Adrenal gland (tissue), 12 donors: ENCODE measurements around the gene BEND7. TPM values are rescaled to one million over a fixed set of nuclear protein-coding genes. Genes with fewer than 3 reads are reported as not detected.
"Not testable (repeated sequence)": the region's sequence is repeated elsewhere in the genome, so short reads cannot be mapped to it uniquely, and the experiment has no call there.

Experiments
- DNase-seq, 7 donors: peaks; one replicate each; pipeline ENCODE4 v3.0.0-alpha.2; 2019 to 2020
- H3K27ac ChIP-seq, 5 donors: fragments of 200-600 bp; sonication (generic) in 4 of 5; 1 replicate in 3 of 5; 2 replicates in 2 of 5; pipeline versions ENCODE4 v1.5.1 to v1.8.0; 2016 to 2020; ENCODE audit warnings: mild to moderate bottlenecking in 1 of 5
- H3K27me3 ChIP-seq: fragments of 200-600 bp; 2 replicates; pipeline ENCODE4 v1.8.0; 2021
- H3K36me3 ChIP-seq, 2 donors: fragments of 200-600 bp; replicated peaks in 1 of 2; 1 replicate in 1 of 2; 2 replicates in 1 of 2; pipeline versions ENCODE4 v1.5.1 to v1.8.0; 2018 to 2022
- H3K4me1 ChIP-seq, 2 donors: fragments of 200-600 bp; replicated peaks in 1 of 2; 1 replicate in 1 of 2; 2 replicates in 1 of 2; pipeline versions ENCODE4 v1.5.1 to v1.8.0; 2018 to 2021
- H3K4me3 ChIP-seq, 4 donors: fragments of 200-600 bp; sonication (generic) in 3 of 4; one replicate each; pipeline ENCODE4 v1.5.1; 2016 to 2018
- H3K9me3 ChIP-seq, 3 donors: fragments of 200-600 bp; sonication (generic) in 1 of 3; replicated peaks in 1 of 3; 1 replicate in 2 of 3; 2 replicates in 1 of 3; pipeline versions ENCODE4 v1.5.1 to v1.8.0; 2016 to 2021
- CTCF ChIP-seq, 6 experiments: fragments of 450-650 bp in 4 of 6; fragments of 200-600 bp in 2 of 6; sonication (generic) in 1 of 6; IDR thresholded peaks; 1 replicate in 5 of 6; 2 replicates in 1 of 6; pipeline versions ENCODE4 v1.5.1 to v1.8.0; 2016 to 2021; ENCODE audit warnings: antibody characterized with exemption in 6 of 6, mild to moderate bottlenecking in 2 of 6, moderate library complexity in 1 of 6
- POLR2A ChIP-seq, 2 donors: fragments of 450-650 bp; IDR thresholded peaks; one replicate each; pipeline ENCODE4 v1.6.1; 2017; ENCODE audit warnings: antibody characterized with exemption in 2 of 2, mild to moderate bottlenecking in 2 of 2, moderate library complexity in 1 of 2
- WGBS, 4 donors: extraction: QIAGEN DNeasy Blood & Tissue Kit in 2 of 4; methylation state at CpG; one replicate each; pipeline versions ENCODE4 v1.1.5 to v1.1.7; 2013 to 2017; 5-methylcytosine and 5-hydroxymethylcytosine counted together
- intact Hi-C, 2 donors: fragments of 100-400 bp; cut with DNase I; formaldehyde crosslinking; loops; one replicate each; pipeline versions ENCODE4 v1.14.1 to v1.15.0; 2022 to 2023
- polyA plus RNA-seq, 3 donors: library from polyadenylated mRNA; stranded (reverse); fragments of 200-250 nt in 2 of 3; fragments of 350-450 nt in 1 of 3; fragmentation: Illumina TruSeq in 1 of 3; extraction: RNeasy Lipid Tissue Mini Kit (QIAGEN cat#74804) in 1 of 3; gene quantifications; one replicate each; pipeline ENCODE4 v1.2.3, GENCODE V29; 2013 to 2014
- total RNA-seq, 9 donors: library from RNA; depleted of rRNA in 4 of 9; stranded (reverse); fragments of >200 nt in 4 of 9; fragments of 120-200 nt in 1 of 9; fragmentation: NEBNext Ultra II Directional in 1 of 9; extraction: Animal tissue kit (Norgen Biotek cat#: 25700) in 1 of 9; gene quantifications; one replicate each; pipeline versions ENCODE4 v1.1.0 to v1.2.4, GENCODE V29; 2013 to 2023
- donor health status: healthy with polysubstance abuse.
- donor health status: Bipolar disorder and iron deficiency.
- donor health status: DM: yes; HTN: yes; CAD: no.
- donor health status: DM: no; HTN: no; CAD: no.
- donor health status: DM: no; HTN: no; CAD: no.
- donor health status: DM: yes; HTN: yes; CAD: no.

Gene BEND7
- total and polyA plus RNA-seq, 12 donors: 5.3 to 21.5 (median 13.7) TPM

GRCh38 chr10:13414137-13414536 lies 114.7 kb downstream of the BEND7 start:
- Histone ChIP-seq H3K4me3 (no peak overlapping the region), H3K36me3 (no peaks in the 10 kb centered on the region), H3K4me1 (no peaks in the 10 kb centered on the region), H3K27me3 (no peaks in the 10 kb centered on the region), H3K27ac (no peak overlapping the region), H3K9me3 (no peaks in the 10 kb centered on the region)
- intact Hi-C loops: no loop called here
- no peak for DNase-seq
- 65 to 83% (median 81%) methylated on average over 1 of the region's 1 CpG for WGBS, 4 donors
- TF ChIP-seq POLR2A (IDR thresholded peaks at IDR 0.05): no peak
- TF ChIP-seq CTCF (IDR thresholded peaks at IDR 0.05): no peak

GRCh38 chr10:13412894-13413293 lies 115.9 kb downstream of the BEND7 start:
- TF ChIP-seq POLR2A (IDR thresholded peaks at IDR 0.05) (no peak), CTCF (IDR thresholded peaks at IDR 0.05) (no peak)
- Histone ChIP-seq H3K4me1 (no peaks in the 10 kb centered on the region), H3K27me3 (no peaks in the 10 kb centered on the region), H3K27ac (no peak overlapping the region), H3K36me3 (no peaks in the 10 kb centered on the region), H3K9me3 (no peaks in the 10 kb centered on the region), H3K4me3 (no peak overlapping the region)
- DNase-seq: no peak
- intact Hi-C loops: no loop called here
- WGBS, 4 donors: 76 to 85% (median 80%) methylated on average over 3 of the region's 3 CpGs

- no peak for TF ChIP-seq POLR2A (IDR thresholded peaks at IDR 0.05)
- TF ChIP-seq CTCF (IDR thresholded peaks at IDR 0.05): no peak
- no peaks in the 10 kb centered on the region for H3K27me3 ChIP-seq
- no peaks in the 10 kb centered on the region for H3K4me1 ChIP-seq
- no peaks in the 10 kb centered on the region for H3K9me3 ChIP-seq
- no peak overlapping the region for H3K4me3 ChIP-seq
- intact Hi-C loops: no loop called here
- no peak for DNase-seq
- H3K27ac ChIP-seq: no peak overlapping the region
- H3K36me3 ChIP-seq: no peaks in the 10 kb centered on the region
- 56 to 69% (median 63%) methylated on average over 5 of the region's 5 CpGs for WGBS, 4 donors
Observed at GRCh38 chr10:13404791-13405190, 124.0 kb downstream of the BEND7 start.

- intact Hi-C loops: no loop called here
- no peak for DNase-seq
Observed at GRCh38 chr10:13404305-13404759, 124.5 kb downstream of the BEND7 start.

GRCh38 chr10:13403426-13403825 lies 125.4 kb downstream of the BEND7 start:
- 86 to 95% (median 92%) methylated on average over 7 of the region's 7 CpGs for WGBS, 4 donors
- H3K4me1 ChIP-seq, H3K36me3 ChIP-seq, H3K27me3 ChIP-seq, H3K9me3 ChIP-seq, H3K4me3 ChIP-seq, H3K27ac ChIP-seq, DNase-seq, intact Hi-C loops: not testable (repeated sequence)

More at GRCh38 chr10:13404305-13404759, 124.5 kb downstream of the BEND7 start:
- Histone ChIP-seq H3K4me1 (no peaks in the 10 kb centered on the region), H3K27me3 (no peaks in the 10 kb centered on the region), H3K9me3 (no peaks in the 10 kb centered on the region), H3K27ac (no peak overlapping the region), H3K4me3 (no peak overlapping the region), H3K36me3 (no peaks in the 10 kb centered on the region)
- TF ChIP-seq POLR2A (IDR thresholded peaks at IDR 0.05) (no peak), CTCF (IDR thresholded peaks at IDR 0.05) (no peak)
- 68 to 83% (median 80%) methylated on average over 3 of the region's 3 CpGs for WGBS, 4 donors
